DMS 273 treated with DMSO at 0.1 percent for 48 hours (cell line): Measurements from ENCODE around the gene QSOX1.
A peak's percentile ranks its signal among the peaks of the same experiment; 100 is the strongest.

Experiments used
- DNase-seq: peaks from one replicate; lab custom pipeline; 2025; lab: John Stamatoyannopoulos, UW

QSOX1 gene

GRCh38 chr1:180213401-180214170, 58.9 kb downstream of the QSOX1 start:
- no peak for DNase-seq

DNA sequence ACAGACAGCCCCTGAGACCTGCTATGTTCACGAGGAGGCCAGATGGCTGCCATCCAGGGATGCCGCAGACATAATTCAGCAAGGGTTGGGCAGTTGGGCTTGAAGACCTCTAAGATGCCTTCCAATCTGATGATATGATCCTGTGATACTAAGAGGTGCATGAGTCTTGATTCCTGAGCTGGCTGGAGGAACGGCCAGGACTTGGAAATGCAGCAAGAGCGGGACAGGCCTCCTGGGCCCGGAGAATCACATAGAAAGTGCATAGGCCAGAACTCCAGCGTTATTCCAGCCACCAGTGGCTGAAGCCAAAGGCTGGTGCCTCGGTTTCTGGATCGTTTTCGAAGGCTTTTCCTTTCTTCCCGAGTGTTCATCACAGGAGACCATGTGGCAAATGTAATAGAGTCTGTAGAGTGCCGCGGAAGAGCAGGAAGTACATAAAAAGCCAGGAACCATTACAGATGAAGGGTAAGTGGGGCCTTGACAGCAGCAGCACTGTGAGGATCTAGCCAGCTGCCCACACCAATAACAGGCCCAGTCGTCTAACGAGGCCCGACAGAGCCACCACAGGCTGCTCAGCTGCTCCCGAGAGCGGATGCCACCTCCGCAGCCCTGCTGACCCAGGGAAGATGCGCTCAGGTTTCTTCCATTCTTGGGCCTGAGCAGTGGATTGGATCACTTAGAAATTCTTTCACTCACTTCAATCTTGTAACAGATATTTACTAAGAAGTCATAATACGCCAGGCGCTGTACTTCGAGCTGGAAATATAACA, 61.4 kb downstream of the QSOX1 start:
- no peak for DNase-seq

GRCh38 chr1:180217006-180217405, 62.3 kb downstream of the QSOX1 start:
- no peak for DNase-seq

DNA sequence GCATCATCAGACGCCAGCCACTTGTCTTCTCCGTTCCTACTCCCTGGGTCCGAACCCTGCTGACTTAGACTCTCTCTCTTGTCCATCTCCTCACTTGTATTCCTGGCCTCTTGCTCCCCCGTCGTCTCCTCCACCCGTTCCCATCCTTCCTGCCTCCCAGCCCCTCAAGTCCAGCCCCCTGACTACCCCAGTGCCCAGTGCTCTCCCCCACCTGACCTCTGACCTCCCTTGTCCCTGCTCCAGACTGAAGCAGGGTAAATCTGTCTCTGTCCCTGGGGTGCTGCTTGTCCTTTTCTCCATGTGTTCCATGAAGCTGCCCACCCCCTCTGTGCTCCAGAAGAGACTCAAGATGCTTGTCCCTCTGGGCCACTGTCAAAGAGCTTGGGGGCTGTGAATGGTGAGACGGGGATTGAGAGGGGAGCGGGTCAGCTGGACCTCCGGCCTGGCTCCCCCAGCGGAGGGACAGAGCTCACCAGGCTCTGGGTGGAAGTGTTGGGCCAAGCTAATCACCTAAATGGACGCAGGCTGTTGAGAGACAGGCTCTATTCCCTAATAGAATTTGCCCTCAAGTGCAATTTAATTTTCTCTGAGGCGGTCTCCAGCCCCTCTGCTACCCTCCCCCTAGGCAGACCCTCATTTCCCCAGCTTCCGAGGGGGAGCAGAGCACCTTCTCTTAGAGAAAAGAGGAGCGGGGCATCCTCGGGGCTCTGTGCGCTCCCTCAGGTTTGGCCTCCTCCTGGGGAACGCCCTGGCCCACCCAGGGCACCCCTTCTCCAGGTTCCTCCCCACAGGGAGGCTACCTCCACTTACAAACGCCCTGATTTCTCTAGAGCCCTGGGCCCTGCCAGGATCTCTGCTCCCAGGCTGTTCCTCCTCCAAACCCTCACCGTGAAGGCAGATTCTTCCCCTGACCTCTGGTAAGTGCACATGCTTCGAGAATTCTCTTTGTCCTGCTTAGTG, 64.4 kb downstream of the QSOX1 start:
- no peak for DNase-seq

GRCh38 chr1:180219776-180220175, 65.1 kb downstream of the QSOX1 start:
- no peak for DNase-seq

DNA sequence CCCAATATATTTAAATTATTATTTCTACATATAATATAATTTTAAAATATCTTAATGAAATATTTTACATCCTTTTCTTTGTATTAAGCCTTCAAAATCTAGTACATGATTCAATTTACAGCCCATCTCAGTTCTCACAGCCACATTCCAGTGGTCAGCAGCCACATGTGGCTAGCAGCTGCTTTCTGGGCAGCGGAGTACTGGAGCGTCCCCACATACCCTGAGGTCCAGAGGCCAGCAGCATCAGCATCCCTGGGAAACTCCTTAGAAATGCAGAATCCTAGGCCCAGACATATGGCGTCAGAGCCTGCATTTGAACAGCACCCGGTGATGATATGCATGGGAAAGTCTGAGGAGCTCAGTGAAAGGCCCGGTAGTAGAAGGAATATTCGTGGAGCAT, 66.8 kb downstream of the QSOX1 start:
- no peak for DNase-seq

DNA sequence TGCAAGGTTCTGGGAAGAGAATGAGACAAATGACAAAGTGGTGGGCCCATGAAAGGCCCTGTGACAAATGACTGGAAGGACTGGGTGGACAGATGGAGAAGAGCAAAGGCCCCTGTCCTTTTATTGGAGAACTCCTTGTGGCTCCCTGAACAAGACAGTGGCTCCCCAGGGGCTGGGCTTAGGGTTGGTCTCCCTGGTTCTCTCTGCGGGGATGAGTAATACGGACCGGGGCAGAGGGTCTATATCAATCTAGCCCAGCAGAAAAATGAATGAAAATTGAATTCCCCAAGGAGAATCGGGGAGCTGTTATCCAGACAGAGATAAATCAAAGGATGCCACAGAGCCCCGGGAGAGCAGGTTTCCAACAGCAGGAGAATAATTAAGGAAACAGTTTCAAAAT, 70.2 kb downstream of the QSOX1 start:
- no peak for DNase-seq

DNA sequence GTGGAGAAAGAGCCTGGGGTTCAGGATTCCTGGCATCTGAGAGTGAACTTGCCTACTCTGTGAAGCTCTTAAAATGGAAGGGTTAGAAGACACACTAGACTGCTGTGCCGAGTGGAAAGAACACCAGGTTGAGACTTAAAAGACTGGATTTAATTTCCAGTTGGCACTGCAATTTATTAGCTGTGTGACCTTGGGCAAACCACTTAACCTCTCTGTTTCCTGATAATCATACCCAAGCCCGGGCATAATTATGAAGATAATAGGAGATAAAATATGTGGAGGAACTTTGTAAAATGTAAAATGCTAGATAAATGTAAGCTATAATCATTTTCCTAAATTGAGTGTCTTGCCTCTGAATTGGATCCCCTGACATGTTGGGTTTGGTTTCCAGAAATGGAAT, 70.7 kb downstream of the QSOX1 start:
- no peak for DNase-seq

GRCh38 chr1:180227861-180228647, 73.4 kb downstream of the QSOX1 start:
- DNase-seq, result no peak

GRCh38 chr1:180228648-180229482, 74.2 kb downstream of the QSOX1 start:
- DNase-seq, result no peak

GRCh38 chr1:180229483-180230415, 75.1 kb downstream of the QSOX1 start, which contains the start of gene LHX4:
TSS of gene LHX4 (plus strand) at chr1:180230264. CDS start at chr1:180230530, 266 bp downstream.
- peak; percentile 18 for DNase-seq

- DNase-seq, result no peak
These were observed 75.7 kb downstream of the QSOX1 start for GRCh38 chr1:180230416-180230790.

DNA sequence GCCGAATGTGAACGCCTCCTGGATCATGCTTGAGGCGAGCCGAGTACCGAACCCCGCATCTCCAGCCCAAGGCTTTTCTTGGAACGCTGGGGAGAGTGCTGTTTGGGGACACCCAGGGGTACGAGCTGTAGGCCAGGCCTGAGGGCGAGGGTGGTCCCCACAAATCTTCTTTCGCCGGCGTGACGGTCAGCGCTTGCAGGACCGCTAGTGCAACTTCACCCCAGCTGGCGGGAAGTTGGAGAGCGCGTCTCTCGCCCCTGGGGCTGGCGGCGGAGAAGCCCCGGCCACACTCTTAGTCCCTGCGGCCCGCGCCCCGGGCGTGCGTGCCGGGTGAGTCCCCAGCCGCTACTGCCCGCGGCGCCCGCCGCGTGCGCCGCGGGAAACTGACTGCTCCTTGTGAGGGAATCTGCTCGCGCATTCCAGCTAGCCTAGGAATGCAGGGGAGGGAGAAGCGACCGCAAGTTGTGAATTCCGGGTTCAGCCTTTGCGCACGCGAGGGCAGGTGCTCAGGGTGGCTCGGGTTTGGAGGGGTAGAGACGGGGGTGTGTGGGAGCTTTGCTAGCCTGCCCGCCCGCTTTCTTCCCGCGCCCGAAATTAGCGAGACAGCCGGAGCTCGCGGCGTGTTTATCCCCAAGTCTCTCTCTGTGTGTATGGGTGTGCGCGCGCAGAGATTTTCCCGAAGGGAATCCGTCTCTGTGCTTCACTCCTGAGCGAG, 76.3 kb downstream of the QSOX1 start:
- DNase-seq, result no peak

DNA sequence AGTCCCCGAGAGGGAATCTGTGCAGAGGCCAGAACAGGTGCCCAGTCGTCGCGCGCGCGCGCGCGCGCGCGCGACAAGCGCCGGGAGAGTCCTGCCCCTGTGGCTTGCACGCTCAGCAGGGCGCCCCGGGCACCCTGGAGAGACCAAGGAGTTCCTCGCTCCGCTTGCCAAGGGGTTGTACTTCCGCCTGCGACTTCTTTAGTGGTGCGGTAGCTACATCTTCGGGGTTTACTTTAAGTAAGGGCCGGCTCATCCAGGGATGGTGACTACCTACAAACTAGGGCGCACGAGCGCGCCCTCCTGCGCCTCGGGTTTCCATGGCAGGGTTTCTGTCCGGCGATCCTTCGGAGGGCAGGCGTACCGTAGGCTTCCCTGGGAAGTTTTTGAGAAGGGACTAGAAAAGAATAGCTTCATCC, 76.8 kb downstream of the QSOX1 start:
- DNase-seq, result no peak

- DNase-seq, result no peak
These were observed 77.3 kb downstream of the QSOX1 start for GRCh38 chr1:180231936-180232335.

- DNase-seq, result no peak
These were observed 77.9 kb downstream of the QSOX1 start for GRCh38 chr1:180232521-180233043.

GRCh38 chr1:180233191-180234011, 78.7 kb downstream of the QSOX1 start:
- DNase-seq, result no peak
